BLaER1 (cell line): ENCODE results near the gene CDK4.

Experiments used
- H3K27ac ChIP-seq: shearing (Covaris generic); formaldehyde crosslinking; 2 replicates; pipeline ENCODE4 v1.8.1; 2022
- H3K27me3 ChIP-seq: shearing (Covaris generic); formaldehyde crosslinking; 2 replicates; pipeline ENCODE4 v1.8.1; 2022
- H3K36me3 ChIP-seq: shearing (Covaris generic); formaldehyde crosslinking; 2 replicates; pipeline ENCODE4 v1.8.1; 2022
- H3K4me1 ChIP-seq: shearing (Covaris generic); formaldehyde crosslinking; 2 replicates; pipeline ENCODE4 v1.8.1; 2022
- H3K4me2 ChIP-seq: shearing (Covaris generic); formaldehyde crosslinking; 2 replicates; pipeline ENCODE4 v1.8.1; 2022
- H3K4me3 ChIP-seq: shearing (Covaris generic); formaldehyde crosslinking; 2 replicates; pipeline ENCODE4 v1.8.1; 2022
- H3K9ac ChIP-seq: shearing (Covaris generic); formaldehyde crosslinking; 2 replicates; pipeline ENCODE4 v1.8.1; 2022
- H3K9me3 ChIP-seq: shearing (Covaris generic); formaldehyde crosslinking; 2 replicates; pipeline ENCODE4 v1.8.1; 2022
- H4K20me1 ChIP-seq: shearing (Covaris generic); formaldehyde crosslinking; 2 replicates; pipeline ENCODE4 v1.8.1; 2022
- Cebpa-rat ChIP-seq: shearing (Covaris generic); IDR thresholded peaks from 2 replicates; pipeline ENCODE4 v1.8.1; 2022

Gene CDK4

DNA sequence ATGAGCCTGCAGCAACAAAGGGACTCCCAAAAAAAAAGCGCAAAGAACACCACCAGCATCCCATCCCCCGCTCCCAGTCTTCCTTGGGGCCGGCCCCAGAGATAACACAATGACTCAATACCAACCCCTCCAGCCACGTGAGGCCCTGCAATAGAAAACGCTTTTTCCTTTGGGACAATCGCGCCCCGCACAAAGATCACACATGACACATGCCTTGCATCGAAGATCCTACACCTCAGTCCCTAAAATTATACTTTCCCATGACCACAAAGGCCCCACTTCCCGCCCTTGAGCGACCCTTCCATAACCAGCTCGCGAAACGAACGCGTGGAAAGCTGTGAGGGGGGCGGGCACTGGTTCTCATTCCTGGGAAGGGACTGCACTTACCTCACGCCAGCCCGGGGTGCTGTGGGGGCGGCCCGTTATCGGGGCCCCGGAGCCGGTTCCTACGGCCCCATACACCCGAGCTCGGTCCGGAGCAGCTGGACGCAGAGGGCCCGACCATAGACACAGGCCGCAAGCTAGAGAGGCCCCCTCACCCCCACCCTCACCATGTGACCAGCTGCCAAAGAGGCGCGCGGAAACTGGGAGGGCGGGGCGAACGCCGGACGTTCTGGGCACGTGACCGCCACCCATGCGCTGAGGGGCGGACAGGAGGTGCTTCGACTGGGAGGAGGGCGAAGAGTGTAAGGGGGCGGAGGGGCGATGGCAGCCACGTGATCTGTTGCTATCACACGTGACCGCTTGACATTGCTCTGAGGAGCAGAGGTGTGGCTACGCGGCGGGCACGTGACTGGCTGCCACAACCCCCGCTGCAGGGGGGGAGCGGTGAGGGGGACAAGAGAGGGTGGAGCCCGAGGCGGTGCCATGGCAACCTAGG, at the start of gene CDK4:
Gene CDK4, minus strand, starts transcription at position 523 of the 880 bp plus-strand sequence. CDS start 593 bp downstream, outside the sequence.
- H3K27me3 ChIP-seq = peaks cover 44% of the 10 kb centered on the region
- peaks cover 42% of the 10 kb centered on the region for H3K36me3 ChIP-seq
- no peak for TF ChIP-seq Cebpa-rat
- peak within 1 kb of the TSS; percentile 84 for H3K4me3 ChIP-seq
- H3K9me3 ChIP-seq = no peaks in the 10 kb centered on the region
- H3K4me1 ChIP-seq = peaks cover 51% of the 10 kb centered on the region
- H3K27ac ChIP-seq = peak within 1 kb of the TSS; percentile 94
- peaks cover 54% of the 10 kb centered on the region for H4K20me1 ChIP-seq
- peak within 1 kb of the TSS; percentile 94 for H3K9ac ChIP-seq
- peak within 1 kb of the TSS; percentile 93 for H3K4me2 ChIP-seq

DNA sequence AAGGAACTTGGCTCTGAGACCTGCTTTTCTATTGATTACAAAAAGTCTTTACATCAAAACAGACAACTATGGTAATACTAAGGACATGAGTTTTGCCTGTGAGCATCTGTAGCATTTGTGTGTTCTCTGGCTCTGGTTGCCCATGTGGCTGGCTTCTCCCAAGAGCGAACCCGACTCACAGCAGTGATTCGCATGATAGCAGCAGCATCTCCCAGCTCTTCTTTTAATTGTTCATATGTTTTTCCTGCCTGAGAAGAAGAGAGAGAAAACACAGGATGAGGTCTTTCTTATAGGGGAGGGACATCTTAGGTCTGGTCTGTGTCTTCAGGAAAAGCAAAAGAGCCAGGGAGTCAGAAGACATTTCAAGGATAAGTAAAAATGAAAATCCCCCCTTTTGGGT, 48.9 kb upstream of the CDK4 start:
- Histone ChIP-seq H3K4me2 (no peak overlapping the region), H3K36me3 (peaks cover 84% of the 10 kb centered on the region), H3K9ac (no peak overlapping the region), H3K27ac (no peak overlapping the region), H3K4me1 (no peaks in the 10 kb centered on the region), H4K20me1 (peaks cover 6% of the 10 kb centered on the region; the same call in 1 of the 2 replicates), H3K27me3 (no peaks in the 10 kb centered on the region), H3K4me3 (no peak overlapping the region), H3K9me3 (no peaks in the 10 kb centered on the region)
- no peak for TF ChIP-seq Cebpa-rat

DNA sequence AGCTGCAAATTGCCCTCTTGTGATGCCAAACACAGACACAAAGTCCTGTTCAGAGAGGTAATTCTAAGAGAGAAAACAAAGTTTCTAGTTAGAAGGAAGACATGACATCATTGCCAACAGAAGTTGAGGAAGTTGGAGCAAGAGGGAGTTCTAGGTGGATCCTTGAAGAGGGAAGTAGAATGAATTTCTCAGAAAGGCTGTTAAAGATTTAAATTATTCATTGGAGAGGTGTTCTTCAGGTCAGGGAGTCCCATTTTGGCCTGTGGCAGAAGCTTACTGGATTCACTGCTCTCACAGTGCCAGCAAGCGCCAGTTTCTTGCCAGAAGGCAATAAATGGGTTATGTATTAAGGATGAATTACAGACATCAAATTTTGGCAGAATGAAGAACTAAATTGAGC, 45.8 kb upstream of the CDK4 start:
- Histone ChIP-seq H3K27me3 (no peaks in the 10 kb centered on the region), H3K4me2 (no peak overlapping the region), H3K4me3 (no peak overlapping the region), H3K4me1 (no peaks in the 10 kb centered on the region), H4K20me1 (peaks cover 6% of the 10 kb centered on the region; the same call in 1 of the 2 replicates), H3K27ac (no peak overlapping the region), H3K9me3 (no peaks in the 10 kb centered on the region), H3K36me3 (peaks cover 99% of the 10 kb centered on the region), H3K9ac (no peak overlapping the region)
- TF ChIP-seq Cebpa-rat = no peak

DNA sequence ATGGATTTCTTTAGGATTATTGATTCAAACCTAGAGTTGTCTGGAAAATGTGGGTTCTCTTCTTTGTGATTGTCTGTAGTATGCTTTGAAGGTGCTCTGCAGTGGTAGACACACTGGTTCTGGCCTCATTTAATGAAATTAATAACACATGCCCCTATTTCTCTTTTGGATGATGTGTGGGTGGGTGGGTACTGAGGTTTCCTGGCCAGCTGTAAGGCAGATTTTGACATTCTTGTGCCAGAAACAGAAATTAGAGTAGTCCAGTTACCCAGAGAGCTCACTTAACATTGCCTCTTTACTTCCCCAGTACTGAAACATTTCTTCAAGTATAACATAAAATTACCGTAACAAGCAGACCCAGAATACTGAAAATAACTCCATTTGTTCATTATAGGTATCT, 44.9 kb upstream of the CDK4 start:
- no peak overlapping the region for H3K4me3 ChIP-seq
- no peak overlapping the region for H3K27ac ChIP-seq
- no peaks in the 10 kb centered on the region for H3K9me3 ChIP-seq
- H3K27me3 ChIP-seq = no peaks in the 10 kb centered on the region
- peaks cover 9% of the 10 kb centered on the region; the same call in 1 of the 2 replicates for H4K20me1 ChIP-seq
- H3K9ac ChIP-seq = no peak overlapping the region
- H3K4me1 ChIP-seq = no peaks in the 10 kb centered on the region
- H3K4me2 ChIP-seq = no peak overlapping the region
- TF ChIP-seq Cebpa-rat = no peak
- peaks cover 99% of the 10 kb centered on the region for H3K36me3 ChIP-seq

DNA sequence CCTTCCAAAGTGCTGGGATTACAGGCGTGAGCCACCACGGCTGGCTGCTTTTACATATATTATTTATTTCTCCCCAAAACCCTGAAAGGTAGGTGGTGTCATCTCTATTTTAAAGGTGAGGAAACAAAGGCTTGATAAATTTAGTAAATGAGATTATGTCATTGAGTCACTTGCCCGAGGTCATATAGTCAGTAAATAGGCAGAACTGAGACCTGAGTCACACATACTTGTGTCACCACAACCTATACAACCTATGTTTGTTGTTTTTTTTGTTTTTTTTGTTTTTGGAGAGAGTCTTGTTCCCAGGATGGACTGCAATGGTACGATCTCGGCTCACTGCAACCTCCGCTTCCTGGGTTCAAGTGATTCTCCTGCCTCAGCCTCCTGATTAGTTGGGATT, 43.2 kb upstream of the CDK4 start:
- no peak for TF ChIP-seq Cebpa-rat
- no peaks in the 10 kb centered on the region for H3K9me3 ChIP-seq
- no peaks in the 10 kb centered on the region for H3K4me1 ChIP-seq
- H3K4me2 ChIP-seq = no peak overlapping the region
- H3K4me3 ChIP-seq = no peak overlapping the region
- H3K27ac ChIP-seq = no peak overlapping the region
- H3K27me3 ChIP-seq = no peaks in the 10 kb centered on the region
- H3K36me3 ChIP-seq = peaks cover 99% of the 10 kb centered on the region
- no peak overlapping the region for H3K9ac ChIP-seq
- H4K20me1 ChIP-seq = peaks cover 26% of the 10 kb centered on the region; the same call in 1 of the 2 replicates

DNA sequence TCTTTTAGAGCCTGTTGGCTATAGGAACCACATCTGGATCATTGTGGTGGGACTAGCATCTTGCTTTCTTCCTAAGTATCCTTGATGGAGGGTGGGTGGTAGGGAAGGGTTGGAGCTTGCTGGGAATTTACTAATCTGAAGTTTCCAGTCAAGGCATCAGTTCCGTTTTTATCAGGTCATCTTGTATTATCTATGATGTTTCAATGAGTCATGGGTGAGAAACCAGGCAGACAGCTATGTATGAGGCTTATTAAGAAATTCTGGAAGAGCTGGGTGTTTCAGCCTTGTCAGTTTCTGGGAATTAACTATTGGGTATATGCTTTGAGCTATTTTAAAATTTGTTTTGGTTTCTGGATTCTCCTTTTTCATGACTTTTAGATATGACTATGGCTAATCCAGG, 41.8 kb upstream of the CDK4 start:
- Histone ChIP-seq H3K9me3 (no peaks in the 10 kb centered on the region), H4K20me1 (peaks cover 38% of the 10 kb centered on the region; the same call in 1 of the 2 replicates), H3K27ac (no peak overlapping the region), H3K4me3 (no peak overlapping the region), H3K36me3 (peaks cover 98% of the 10 kb centered on the region), H3K4me2 (no peak overlapping the region), H3K4me1 (no peaks in the 10 kb centered on the region), H3K9ac (no peak overlapping the region), H3K27me3 (no peaks in the 10 kb centered on the region)
- TF ChIP-seq Cebpa-rat = no peak

DNA sequence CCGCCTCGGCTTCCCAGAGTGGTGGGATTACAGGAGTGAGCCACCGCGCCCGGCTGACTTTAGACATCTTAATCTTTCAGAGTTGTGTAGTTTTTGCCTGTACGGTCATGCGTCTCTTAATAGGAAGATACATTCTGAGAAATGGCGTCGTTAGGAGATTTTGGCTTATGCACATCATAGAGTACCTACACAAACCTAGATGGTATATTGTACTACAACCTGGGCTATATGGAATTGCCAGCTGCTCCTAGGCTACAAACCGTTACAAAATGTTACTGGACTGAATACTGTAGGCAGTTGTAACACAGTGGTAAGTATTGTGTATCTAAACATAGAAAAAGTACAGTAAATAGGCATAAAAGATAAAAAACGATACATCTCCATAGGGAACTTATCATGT, 31.8 kb upstream of the CDK4 start:
- H3K4me3 ChIP-seq = peak overlapping the region; percentile 92
- peaks cover 63% of the 10 kb centered on the region for H3K36me3 ChIP-seq
- no peaks in the 10 kb centered on the region for H3K27me3 ChIP-seq

DNA sequence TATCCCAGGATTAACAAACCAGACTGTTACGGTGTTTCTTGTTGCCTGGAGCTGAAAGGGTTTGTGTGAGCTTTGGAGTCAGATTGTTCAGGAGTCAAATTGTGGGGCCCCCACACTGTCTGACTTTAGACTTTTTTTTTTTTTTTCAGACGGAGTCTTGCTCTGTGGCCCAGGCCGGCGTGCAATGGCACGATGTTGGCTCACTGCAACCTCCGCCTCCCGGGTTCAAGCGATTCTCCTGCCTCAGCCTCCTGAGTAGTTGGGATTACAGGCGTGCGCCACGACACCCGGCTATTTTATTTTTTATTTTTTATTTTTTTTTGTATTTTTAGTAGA, 31.3 kb upstream of the CDK4 start:
- peaks cover 36% of the 10 kb centered on the region for H4K20me1 ChIP-seq
- H3K9me3 ChIP-seq = no peaks in the 10 kb centered on the region
- H3K9ac ChIP-seq = peak overlapping the region; percentile 92
- H3K4me1 ChIP-seq = peaks cover 35% of the 10 kb centered on the region
- peak overlapping the region; percentile 92 for H3K4me3 ChIP-seq
- peaks cover 63% of the 10 kb centered on the region for H3K36me3 ChIP-seq
- no peaks in the 10 kb centered on the region for H3K27me3 ChIP-seq
- peak overlapping the region; percentile 83 for H3K27ac ChIP-seq
- TF ChIP-seq Cebpa-rat = no peak
- peak overlapping the region; percentile 92 for H3K4me2 ChIP-seq

More for the DNA sequence above, 31.8 kb upstream of the CDK4 start:
- Histone ChIP-seq H3K4me1 (peaks cover 35% of the 10 kb centered on the region), H3K27ac (no peak overlapping the region), H3K4me2 (peak overlapping the region; percentile 92), H4K20me1 (peaks cover 40% of the 10 kb centered on the region), H3K9ac (peak overlapping the region; percentile 92; the same call in 1 of the 2 replicates), H3K9me3 (no peaks in the 10 kb centered on the region)
- TF ChIP-seq Cebpa-rat = no peak

DNA sequence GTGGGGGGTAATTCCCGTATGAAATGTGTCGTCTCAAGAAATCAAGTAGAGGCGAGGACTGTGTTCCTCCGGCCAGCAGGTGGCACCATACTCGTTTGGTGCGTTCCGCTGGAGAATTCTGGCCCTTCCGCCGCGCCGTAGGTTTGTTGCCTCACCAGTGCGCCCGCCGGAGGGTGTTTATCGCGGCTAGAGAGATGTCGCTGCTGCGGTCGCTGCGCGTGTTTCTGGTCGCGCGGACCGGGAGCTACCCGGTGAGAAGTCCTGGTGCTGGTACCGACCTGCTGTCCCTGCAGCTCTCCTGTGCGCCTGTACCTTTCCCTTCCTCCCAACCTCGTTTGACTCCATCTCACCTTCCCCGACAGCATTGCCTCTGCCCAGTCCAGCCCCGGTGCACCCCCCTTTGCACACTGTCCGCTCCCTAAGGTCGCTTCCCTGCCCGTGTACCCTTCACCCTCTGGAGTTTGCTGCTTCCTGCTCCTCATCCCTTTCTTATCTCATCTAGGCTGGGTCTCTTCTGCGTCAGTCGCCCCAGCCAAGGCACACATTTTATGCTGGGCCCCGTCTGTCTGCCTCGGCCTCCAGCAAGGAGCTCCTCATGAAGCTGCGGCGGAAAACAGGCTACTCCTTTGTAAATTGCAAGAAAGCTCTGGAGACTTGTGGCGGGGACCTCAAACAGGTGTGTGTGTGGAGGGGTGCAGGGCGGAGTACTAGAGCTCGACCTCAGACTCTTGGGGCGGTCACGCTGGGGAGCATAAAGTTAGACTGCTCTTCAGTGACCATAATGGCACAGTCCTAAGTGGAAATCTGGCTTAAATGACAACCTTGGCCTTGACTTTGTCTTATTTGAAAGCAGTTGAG, 30.7 kb upstream of the CDK4 start, which contains the start of gene TSFM:
Gene TSFM, plus strand, starts transcription at position 180 of the 858 bp plus-strand sequence. Its CDS starts 15 bp downstream, at position 195.
- Histone ChIP-seq H3K9me3 (no peaks in the 10 kb centered on the region), H3K36me3 (peaks cover 59% of the 10 kb centered on the region), H3K27me3 (no peaks in the 10 kb centered on the region), H3K4me1 (peaks cover 35% of the 10 kb centered on the region), H3K4me3 (peak within 1 kb of the TSS; percentile 92), H4K20me1 (peaks cover 36% of the 10 kb centered on the region), H3K27ac (peak within 1 kb of the TSS; percentile 83), H3K4me2 (peak within 1 kb of the TSS; percentile 92), H3K9ac (peak within 1 kb of the TSS; percentile 92)
- TF ChIP-seq Cebpa-rat = peak; percentile 69; the same call in 1 of the 2 replicates

DNA sequence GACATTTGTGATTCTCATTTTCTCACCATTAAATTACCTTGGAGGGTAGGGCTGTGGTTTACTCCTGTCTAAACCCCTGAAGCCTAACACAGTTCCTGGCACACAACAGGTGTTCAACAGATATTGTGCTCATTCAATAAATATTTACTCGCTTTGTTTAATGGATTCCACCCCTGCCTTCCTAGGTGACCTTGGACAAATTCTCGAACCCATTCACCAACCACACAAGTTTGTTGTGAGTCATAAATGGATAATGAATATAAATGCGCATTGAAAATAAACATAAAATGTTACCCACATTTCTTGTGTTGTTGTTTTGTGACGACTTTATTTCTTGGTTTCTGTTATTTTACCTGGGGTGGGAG, 30.1 kb upstream of the CDK4 start:
- Histone ChIP-seq H3K36me3 (peaks cover 53% of the 10 kb centered on the region), H3K27me3 (no peaks in the 10 kb centered on the region), H3K4me3 (peak overlapping the region; percentile 92), H3K27ac (0 out of 2 replicates have a peak overlapping the region, but pooled peaks have one; percentile 35), H3K4me2 (peak overlapping the region; percentile 67), H3K9me3 (no peaks in the 10 kb centered on the region), H3K9ac (no peak overlapping the region), H4K20me1 (peaks cover 30% of the 10 kb centered on the region), H3K4me1 (peaks cover 35% of the 10 kb centered on the region)
- TF ChIP-seq Cebpa-rat = no peak
